PC-3 (cell line): ENCODE results near the gene DACH2. TPM values are rescaled to one million over a fixed set of nuclear protein-coding genes. Genes with fewer than 3 reads are reported as not detected.

Experiments
- ATAC-seq: fragments of 200-7000 bp; cut with Tn5 transposase; 2 replicates; pipeline ENCODE4 v1.9.1; 2020; ENCODE audit warnings: mild to moderate bottlenecking, moderate library complexity
- BruUV-seq: library from RNA; stranded (reverse); fragments of 400-500 nt; replicated peaks from 2 replicates; lab custom pipeline; 2021; lab: Mats Ljungman, UMichigan
- CTCF ChIA-PET: fragments of 300-600 bp; sonication (Branson Sonifier 250); formaldehyde crosslinking; loops from one replicate; lab custom pipeline; 2022; ENCODE audit warnings: antibody characterized with exemption; lab: Charles Lee
- POLR2A ChIA-PET: fragments of 300-600 bp; sonication (Branson Sonifier 250); formaldehyde crosslinking; loops from one replicate; lab custom pipeline; 2022; ENCODE audit warnings: antibody characterized with exemption; ENCODE audit not compliant: unreplicated experiment; lab: Charles Lee
- DNase-seq: peaks from one replicate; pipeline ENCODE4 v3.0.0-alpha.2; 2015
- H2AFZ ChIP-seq: fragments of 300-600 bp; sonication (generic); 2 replicates; pipeline ENCODE4 v1.6.0; 2016; ENCODE audit warnings: antibody characterized with exemption, low read length
- H3F3A ChIP-seq: fragments of 300-600 bp; sonication (generic); one replicate; pipeline ENCODE4 v1.6.0; 2017; ENCODE audit warnings: antibody characterized with exemption, low read length, control low read depth, mild to moderate bottlenecking; ENCODE audit not compliant: unreplicated experiment
- H3K27ac ChIP-seq: fragments of 300-600 bp; sonication (generic); 2 replicates; pipeline ENCODE4 v1.5.1; 2016; ENCODE audit warnings: mild to moderate bottlenecking, low read length
- H3K27me3 ChIP-seq: fragments of 300-600 bp; sonication (generic); 2 replicates; pipeline ENCODE4 v1.6.1; 2016; ENCODE audit warnings: low read length, mixed read lengths
- H3K36me3 ChIP-seq: fragments of 300-600 bp; sonication (generic); 2 replicates; pipeline ENCODE4 v1.6.1; 2016; ENCODE audit warnings: low read depth, mixed run types, low read length, mixed read lengths
- H3K4me1 ChIP-seq: fragments of 300-600 bp; sonication (generic); 2 replicates; pipeline ENCODE4 v1.5.1; 2016; ENCODE audit warnings: low read length; ENCODE audit not compliant: insufficient read depth
- H3K4me2 ChIP-seq: fragments of 300-600 bp; sonication (generic); 2 replicates; pipeline ENCODE4 v1.6.0; 2016; ENCODE audit warnings: low read length
- H3K4me3 ChIP-seq: fragments of 300-600 bp; sonication (generic); 2 replicates; pipeline ENCODE4 v1.5.1; 2016; ENCODE audit warnings: mild to moderate bottlenecking, low read length, mixed read lengths
- H3K79me2 ChIP-seq: fragments of 300-600 bp; sonication (generic); 2 replicates; pipeline ENCODE4 v1.6.1; 2017; ENCODE audit warnings: low read length, mixed read lengths
- H3K9ac ChIP-seq: fragments of 300-600 bp; sonication (generic); 2 replicates; pipeline ENCODE4 v1.6.0; 2016; ENCODE audit warnings: mild to moderate bottlenecking, low read length
- H3K9me2 ChIP-seq: fragments of 300-600 bp; sonication (generic); replicated peaks from 2 replicates; pipeline ENCODE4 v1.6.1; 2016; ENCODE audit warnings: mixed run types, low read length, mixed read lengths
- H3K9me3 ChIP-seq: fragments of 300-600 bp; sonication (generic); 2 replicates; pipeline ENCODE4 v1.6.1; 2016; ENCODE audit warnings: low read length, mixed read lengths
- H4K20me1 ChIP-seq: fragments of 300-600 bp; sonication (generic); 2 replicates; pipeline ENCODE4 v1.6.1; 2016; ENCODE audit warnings: low read length, mixed read lengths
- EZH2 ChIP-seq: fragments of 300-600 bp; sonication (generic); IDR thresholded peaks from one replicate; pipeline ENCODE4 v1.6.1; 2017; ENCODE audit warnings: antibody characterized with exemption, mild to moderate bottlenecking, low read length; ENCODE audit not compliant: unreplicated experiment
- EZH2phosphoT487 ChIP-seq: fragments of 300-600 bp; sonication (generic); IDR thresholded peaks from 2 replicates; pipeline ENCODE4 v1.6.1; 2018; ENCODE audit warnings: mild to moderate bottlenecking, antibody characterized with exemption, low read length, borderline replicate concordance
- intact Hi-C: fragments of 100-400 bp; cut with micrococcal nuclease; formaldehyde crosslinking; loops from 2 replicates; pipeline ENCODE4 v1.9.0; 2023
- total RNA-seq: library from RNA; depleted of rRNA; stranded (reverse); fragments of >200 nt; gene quantifications from 2 replicates; pipeline ENCODE4 v1.2.3, GENCODE V29; 2014
- TF ChIP-seq, protein P1 (sequence below): fragments of 300-600 bp; sonication (generic); conservative IDR thresholded peaks from 2 replicates; pipeline ENCODE4 v1.5.1; 2017; ENCODE audit warnings: antibody characterized with exemption, low read depth, mild to moderate bottlenecking, low read length

DACH2 gene
- total RNA-seq, 1 experiment from 2014 or later = not detected

DNA sequence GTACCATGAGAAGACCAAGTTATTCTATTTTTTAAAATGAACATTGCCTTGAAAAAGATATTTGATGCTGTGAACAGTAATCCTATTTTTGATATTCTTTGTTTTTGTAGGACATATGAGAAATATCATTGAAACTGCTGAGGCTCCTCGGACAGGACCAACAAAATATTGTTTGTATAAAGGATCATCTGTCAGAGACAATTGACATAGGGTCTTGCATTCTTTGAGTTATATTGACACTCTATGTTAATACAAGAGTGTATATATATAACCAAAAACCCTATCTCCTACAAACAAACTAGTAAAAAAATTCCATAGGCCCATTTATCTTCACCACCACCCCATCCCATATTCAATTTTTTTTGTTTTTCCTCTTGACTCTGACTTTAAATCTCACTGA lies 222.7 kb downstream of the DACH2 start:
- H2AFZ ChIP-seq = no peak overlapping the region
- H3F3A ChIP-seq = no peaks in the 10 kb centered on the region
- H3K36me3 ChIP-seq = no peaks in the 10 kb centered on the region
- no peak overlapping the region for H3K27ac ChIP-seq
- no peaks in the 10 kb centered on the region for H3K9me2 ChIP-seq
- H3K9me3 ChIP-seq = no peaks in the 10 kb centered on the region
- no peak overlapping the region for H3K4me2 ChIP-seq
- intact Hi-C loops = no loop called here
- H3K79me2 ChIP-seq = no peaks in the 10 kb centered on the region
- no TSS peak for BruUV-seq
- ChIA-PET CTCF (no interaction called here), POLR2A (no interaction called here)
- H3K4me3 ChIP-seq = no peak overlapping the region
- no peak overlapping the region for H3K9ac ChIP-seq
- ATAC-seq (no peak), DNase-seq (no peak)
- TF ChIP-seq, protein P1, sequence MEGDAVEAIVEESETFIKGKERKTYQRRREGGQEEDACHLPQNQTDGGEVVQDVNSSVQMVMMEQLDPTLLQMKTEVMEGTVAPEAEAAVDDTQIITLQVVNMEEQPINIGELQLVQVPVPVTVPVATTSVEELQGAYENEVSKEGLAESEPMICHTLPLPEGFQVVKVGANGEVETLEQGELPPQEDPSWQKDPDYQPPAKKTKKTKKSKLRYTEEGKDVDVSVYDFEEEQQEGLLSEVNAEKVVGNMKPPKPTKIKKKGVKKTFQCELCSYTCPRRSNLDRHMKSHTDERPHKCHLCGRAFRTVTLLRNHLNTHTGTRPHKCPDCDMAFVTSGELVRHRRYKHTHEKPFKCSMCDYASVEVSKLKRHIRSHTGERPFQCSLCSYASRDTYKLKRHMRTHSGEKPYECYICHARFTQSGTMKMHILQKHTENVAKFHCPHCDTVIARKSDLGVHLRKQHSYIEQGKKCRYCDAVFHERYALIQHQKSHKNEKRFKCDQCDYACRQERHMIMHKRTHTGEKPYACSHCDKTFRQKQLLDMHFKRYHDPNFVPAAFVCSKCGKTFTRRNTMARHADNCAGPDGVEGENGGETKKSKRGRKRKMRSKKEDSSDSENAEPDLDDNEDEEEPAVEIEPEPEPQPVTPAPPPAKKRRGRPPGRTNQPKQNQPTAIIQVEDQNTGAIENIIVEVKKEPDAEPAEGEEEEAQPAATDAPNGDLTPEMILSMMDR = no peak
- TF ChIP-seq EZH2phosphoT487 = no peak
- TF ChIP-seq EZH2 = no peak
- H3K27me3 ChIP-seq = no peaks in the 10 kb centered on the region
- H3K4me1 ChIP-seq = no peaks in the 10 kb centered on the region
- H4K20me1 ChIP-seq = no peaks in the 10 kb centered on the region

DNA sequence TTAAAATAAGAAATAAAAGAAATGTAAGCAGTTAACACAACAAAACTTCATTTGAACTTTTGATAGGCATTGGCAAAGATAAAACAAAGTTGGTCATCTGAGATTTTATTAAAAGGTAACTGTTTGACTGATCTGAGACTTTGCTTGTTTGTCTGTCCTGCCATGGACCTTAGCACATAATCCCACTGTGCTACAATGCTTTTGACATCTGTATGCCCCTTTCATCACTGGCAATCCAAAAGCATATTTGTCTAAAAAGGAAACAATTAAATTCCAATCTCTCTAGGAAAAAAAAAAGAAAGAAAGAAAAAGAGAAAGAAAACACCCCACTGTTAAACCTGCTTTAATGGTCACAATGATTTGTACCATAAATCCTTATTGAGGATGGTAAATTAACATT lies 231.0 kb downstream of the DACH2 start:
- H3K27ac ChIP-seq = no peak overlapping the region
- POLR2A ChIA-PET = no interaction called here
- no peaks in the 10 kb centered on the region for H3K36me3 ChIP-seq
- no peak for DNase-seq
- H3K27me3 ChIP-seq = no peaks in the 10 kb centered on the region
- H3K9me3 ChIP-seq = no peaks in the 10 kb centered on the region
- ATAC-seq = no peak
- no peak overlapping the region for H3K4me2 ChIP-seq
- H3K4me3 ChIP-seq = no peak overlapping the region
- no peak overlapping the region for H2AFZ ChIP-seq
- H3K9ac ChIP-seq = no peak overlapping the region
- TF ChIP-seq EZH2phosphoT487 = no peak
- TF ChIP-seq, protein P1 = no peak
- no peak for TF ChIP-seq EZH2
- H3K9me2 ChIP-seq = no peaks in the 10 kb centered on the region
- H3K4me1 ChIP-seq = no peaks in the 10 kb centered on the region
- no peaks in the 10 kb centered on the region for H3K79me2 ChIP-seq
- no TSS peak for BruUV-seq
- CTCF ChIA-PET = no interaction called here
- intact Hi-C loops = no loop called here
- H3F3A ChIP-seq = no peaks in the 10 kb centered on the region
- H4K20me1 ChIP-seq = no peaks in the 10 kb centered on the region

DNA sequence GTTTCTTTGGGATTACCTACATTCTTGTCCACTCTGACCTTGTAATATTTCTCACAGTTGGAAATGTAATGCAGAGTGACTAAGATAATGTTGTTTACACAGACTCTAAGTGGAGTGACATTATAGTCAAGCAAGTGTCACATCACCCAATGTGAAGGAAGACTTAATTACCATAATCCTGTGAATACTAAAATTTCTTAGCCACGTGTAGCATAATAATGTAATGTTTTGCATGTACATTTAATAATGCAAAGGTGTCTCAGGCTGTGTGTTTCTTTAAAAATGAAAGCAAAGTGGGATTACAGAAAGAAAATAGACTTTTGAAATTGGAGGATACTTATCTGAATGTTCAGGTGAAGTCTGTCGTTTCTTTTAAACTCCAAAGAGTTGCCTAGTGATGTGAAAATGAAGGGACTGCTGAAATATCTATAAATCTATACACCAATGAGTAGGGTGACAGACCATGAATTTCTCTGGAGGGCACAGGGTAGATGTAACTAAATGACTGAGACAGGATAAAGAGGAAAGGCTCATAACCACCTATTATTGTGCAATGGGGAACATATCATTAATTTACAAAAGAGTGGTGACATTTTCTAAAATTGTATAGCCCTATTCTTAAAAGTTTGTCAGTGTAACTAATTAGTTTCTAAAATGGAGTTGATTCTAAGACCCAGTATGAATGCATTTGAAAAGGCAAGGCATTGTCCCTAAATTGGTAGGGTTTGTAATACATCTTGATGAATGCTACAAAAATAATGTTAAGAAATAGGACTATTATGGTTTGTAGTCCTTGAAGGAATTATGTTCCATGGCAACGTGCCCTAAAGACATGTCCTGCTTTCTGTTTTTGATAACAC lies 235.7 kb downstream of the DACH2 start:
- no peak overlapping the region for H2AFZ ChIP-seq
- H3K79me2 ChIP-seq = no peaks in the 10 kb centered on the region
- H3K9me2 ChIP-seq = no peaks in the 10 kb centered on the region
- no peaks in the 10 kb centered on the region for H3K4me1 ChIP-seq
- DNase-seq = no peak
- ChIA-PET POLR2A (no interaction called here), CTCF (no interaction called here)
- H3K27ac ChIP-seq = no peak overlapping the region
- no peaks in the 10 kb centered on the region for H4K20me1 ChIP-seq
- intact Hi-C loops = no loop called here
- H3K9ac ChIP-seq = no peak overlapping the region
- H3K27me3 ChIP-seq = no peaks in the 10 kb centered on the region
- no peaks in the 10 kb centered on the region for H3K9me3 ChIP-seq
- H3F3A ChIP-seq = no peaks in the 10 kb centered on the region
- H3K4me3 ChIP-seq = no peak overlapping the region
- no peaks in the 10 kb centered on the region for H3K36me3 ChIP-seq
- no peak for ATAC-seq
- H3K4me2 ChIP-seq = no peak overlapping the region
- TF ChIP-seq, protein P1 = no peak
- TF ChIP-seq EZH2phosphoT487 (no peak), EZH2 (no peak)
- BruUV-seq = no TSS peak
